SK-N-SH (cell line): Measurements from ENCODE around the gene GLT8D1.

ENCODE experiments used
- CTCF ChIP-seq: fragments of 200-600 bp; sonication (generic); IDR thresholded peaks from 2 replicates; pipeline ENCODE4 v1.6.1; 2017; ENCODE audit warnings: antibody characterized with exemption, mild to moderate bottlenecking, moderate library complexity
- RFX5 ChIP-seq: IDR thresholded peaks from 2 replicates; pipeline ENCODE4 v1.6.1; 2012; ENCODE audit warnings: mild to moderate bottlenecking, improper control_type of control experiment, low read length
- ZBTB33 ChIP-seq: IDR thresholded peaks from 2 replicates; pipeline ENCODE4 v1.4.0; 2012; ENCODE audit warnings: low read depth, borderline replicate concordance

DNA sequence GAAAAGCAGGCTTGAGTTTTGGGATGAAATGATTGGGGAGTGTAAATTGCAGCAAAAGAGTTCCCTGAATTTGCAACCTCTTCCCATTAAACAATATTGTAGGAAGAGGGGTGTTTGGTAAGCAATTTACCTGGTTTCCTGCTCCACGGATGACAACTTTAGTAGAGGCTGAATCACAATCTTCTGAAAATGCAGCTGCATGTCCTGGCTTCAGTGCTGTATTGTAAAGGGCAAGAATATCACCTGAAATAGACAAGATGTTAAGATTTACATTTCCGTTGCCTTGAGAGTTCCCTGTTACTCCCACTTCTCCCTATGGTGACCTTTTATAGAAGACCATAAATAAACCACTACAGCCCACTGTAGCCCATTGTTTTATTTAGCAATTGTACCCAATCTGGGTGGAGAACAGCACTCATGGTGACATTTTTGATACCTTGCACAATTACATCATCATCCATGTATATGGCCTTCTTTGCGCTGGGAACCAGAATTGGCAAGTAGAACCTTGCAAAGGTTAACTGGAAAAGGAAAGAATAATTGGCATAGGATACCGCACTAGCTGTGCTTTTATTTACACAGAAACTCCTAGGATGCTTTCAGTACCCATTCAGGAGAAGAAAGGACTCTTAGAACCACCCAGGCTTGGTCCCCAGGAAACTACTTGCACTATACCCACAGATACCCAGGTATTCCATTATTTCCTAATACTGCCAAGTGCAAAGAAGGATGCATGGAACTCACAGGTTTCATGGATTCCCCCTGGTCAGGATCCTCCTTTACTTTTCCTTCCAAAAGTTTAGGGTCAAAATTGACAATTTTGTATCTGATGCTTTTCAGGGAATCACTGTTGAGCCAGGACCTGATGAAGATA is 9.6 kb downstream of the GLT8D1 start:
- no peak for TF ChIP-seq CTCF
- no peak for TF ChIP-seq RFX5
- TF ChIP-seq ZBTB33, result no peak
